Subcutaneous adipose tissue (tissue), 4 donors: ENCODE data around the gene GPC5. TPM values are rescaled to one million over a fixed set of nuclear protein-coding genes. Genes with fewer than 3 reads are reported as not detected.

ENCODE experiments used
- total RNA-seq, 4 donors: library from RNA; depleted of rRNA; stranded (reverse); fragments of >200 nt; gene quantifications; one replicate each; pipeline ENCODE4 v1.1.0, GENCODE V29; 2016
- TF ChIP-seq, protein P1 (sequence below): fragments of 450-650 bp; IDR thresholded peaks from one replicate; pipeline ENCODE4 v1.5.1; 2016; ENCODE audit warnings: low read depth, mild to moderate bottlenecking, control low read depth, antibody characterized with exemption, moderate library complexity

Gene GPC5
- total RNA-seq, 4 donors from 2014 or later, result 0.16 to 0.44 TPM; not detected in 2

DNA sequence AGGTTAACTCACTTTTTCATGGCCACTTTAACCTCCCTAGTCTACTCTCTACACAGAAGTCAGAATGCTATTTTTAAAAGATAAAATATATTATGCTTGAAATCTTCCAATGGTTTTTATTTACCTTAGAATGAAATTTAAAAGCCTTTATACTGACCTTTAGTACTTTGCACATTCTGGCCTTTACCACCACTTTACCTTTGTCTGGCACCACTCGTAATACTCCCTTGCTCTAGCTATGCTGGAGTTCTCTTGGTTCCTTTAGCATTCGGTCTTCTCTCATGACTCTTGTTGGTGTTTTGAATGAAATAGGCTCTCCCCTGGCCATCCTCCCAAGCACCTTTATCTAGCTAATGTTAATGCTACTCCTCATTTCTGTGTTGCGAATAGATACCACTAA is 310.8 kb downstream of the GPC5 start:
- TF ChIP-seq, protein P1, sequence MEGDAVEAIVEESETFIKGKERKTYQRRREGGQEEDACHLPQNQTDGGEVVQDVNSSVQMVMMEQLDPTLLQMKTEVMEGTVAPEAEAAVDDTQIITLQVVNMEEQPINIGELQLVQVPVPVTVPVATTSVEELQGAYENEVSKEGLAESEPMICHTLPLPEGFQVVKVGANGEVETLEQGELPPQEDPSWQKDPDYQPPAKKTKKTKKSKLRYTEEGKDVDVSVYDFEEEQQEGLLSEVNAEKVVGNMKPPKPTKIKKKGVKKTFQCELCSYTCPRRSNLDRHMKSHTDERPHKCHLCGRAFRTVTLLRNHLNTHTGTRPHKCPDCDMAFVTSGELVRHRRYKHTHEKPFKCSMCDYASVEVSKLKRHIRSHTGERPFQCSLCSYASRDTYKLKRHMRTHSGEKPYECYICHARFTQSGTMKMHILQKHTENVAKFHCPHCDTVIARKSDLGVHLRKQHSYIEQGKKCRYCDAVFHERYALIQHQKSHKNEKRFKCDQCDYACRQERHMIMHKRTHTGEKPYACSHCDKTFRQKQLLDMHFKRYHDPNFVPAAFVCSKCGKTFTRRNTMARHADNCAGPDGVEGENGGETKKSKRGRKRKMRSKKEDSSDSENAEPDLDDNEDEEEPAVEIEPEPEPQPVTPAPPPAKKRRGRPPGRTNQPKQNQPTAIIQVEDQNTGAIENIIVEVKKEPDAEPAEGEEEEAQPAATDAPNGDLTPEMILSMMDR, result no peak

GRCh38 chr13:91710733-91711132 is 312.3 kb downstream of the GPC5 start:
- TF ChIP-seq, protein P1, result no peak

DNA sequence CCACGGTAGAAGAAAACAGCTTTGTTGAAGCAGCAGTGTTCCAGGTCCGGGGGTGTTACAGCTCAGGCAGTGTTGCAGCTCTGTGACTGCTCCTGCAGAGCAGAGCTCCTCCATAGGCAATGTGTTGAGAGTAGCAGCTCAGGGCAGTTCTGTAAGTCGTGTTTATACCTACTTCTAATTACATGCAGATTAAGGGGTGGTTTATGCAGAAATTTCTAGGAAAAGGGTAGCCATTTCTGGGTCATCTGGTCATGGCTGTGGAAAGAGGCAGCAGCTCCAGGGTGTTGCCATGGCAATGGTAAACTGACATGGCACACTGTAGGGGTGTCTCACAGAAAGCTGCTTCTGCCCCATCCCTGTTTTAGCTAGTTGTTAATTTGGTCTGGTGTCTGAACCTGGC is 316.4 kb downstream of the GPC5 start:
- TF ChIP-seq, protein P1, result no peak

DNA sequence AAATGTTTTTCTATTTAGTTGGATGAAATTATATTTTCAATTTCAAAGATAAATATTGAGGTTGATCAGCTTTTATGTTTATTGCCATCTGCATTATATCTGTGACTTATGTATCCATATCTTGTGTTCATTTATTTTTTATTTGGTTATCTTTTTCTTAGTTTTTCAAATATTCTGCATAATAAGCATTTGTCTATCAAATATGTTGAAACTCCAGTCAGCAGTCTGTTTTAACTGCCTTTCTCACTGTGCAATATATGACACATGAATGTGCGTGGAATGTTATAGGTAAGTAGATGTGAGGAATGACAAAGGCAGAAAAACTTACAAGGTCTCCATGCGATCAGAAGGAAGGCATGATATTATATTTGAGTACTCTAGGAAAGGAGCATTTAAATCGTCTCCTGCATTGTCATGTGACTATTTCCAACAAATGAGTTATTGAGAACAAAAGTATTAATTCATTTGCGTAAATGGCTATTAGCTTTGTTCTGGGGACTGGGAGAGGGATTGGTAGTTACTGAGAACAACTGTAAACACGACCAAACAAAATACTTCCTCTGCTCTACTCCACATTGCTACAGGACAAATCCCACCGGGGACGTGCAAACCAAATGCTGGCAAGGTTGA is 318.1 kb downstream of the GPC5 start:
- TF ChIP-seq, protein P1, result no peak

GRCh38 chr13:91719033-91719432 is 320.6 kb downstream of the GPC5 start:
- TF ChIP-seq, protein P1, result no peak

GRCh38 chr13:91721413-91721812 is 323.0 kb downstream of the GPC5 start:
- TF ChIP-seq, protein P1, result no peak

DNA sequence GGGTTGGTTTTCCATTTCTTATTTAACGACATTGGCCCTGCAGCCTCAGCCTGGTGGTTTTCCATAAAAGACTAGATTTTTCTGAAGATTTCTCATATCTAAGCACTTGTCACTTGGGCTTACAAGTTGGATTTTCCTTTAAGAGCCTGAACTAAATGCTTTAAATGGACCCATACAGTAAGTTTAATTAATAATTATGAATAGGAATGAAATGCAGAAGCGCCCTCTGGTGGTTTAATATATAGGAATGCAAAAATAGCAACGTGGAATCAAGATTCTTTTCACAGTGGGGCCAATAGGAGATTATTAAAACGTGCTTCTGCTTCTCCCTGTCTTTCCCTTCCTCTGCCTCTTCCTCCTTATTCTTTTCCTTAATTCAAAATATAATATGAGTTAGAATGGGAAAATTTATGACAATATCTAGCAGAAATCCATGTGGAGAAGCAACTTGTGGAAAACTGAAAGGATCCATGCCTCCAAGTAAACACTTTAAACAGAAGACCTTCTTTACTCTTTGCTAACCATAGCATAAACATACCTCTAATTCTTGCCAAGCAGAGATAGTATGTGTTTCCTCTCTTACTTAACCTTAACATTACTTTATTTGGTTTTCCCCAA is 324.0 kb downstream of the GPC5 start:
- TF ChIP-seq, protein P1, result no peak
